Smooth muscle cell (in vitro differentiated cells): ENCODE data around the gene OPRL1. TPM values are rescaled to one million over a fixed set of nuclear protein-coding genes. Genes with fewer than 3 reads are reported as not detected.

Experiments used
- DNase-seq: peaks from one replicate; lab custom pipeline; 2025; ENCODE audit not compliant: unreplicated experiment; lab: John Stamatoyannopoulos, UW
- H2AFZ ChIP-seq: fragments of 200-600 bp; sonication (generic); 2 replicates; pipeline ENCODE4 v1.6.0; 2016; ENCODE audit warnings: antibody characterized with exemption, low read depth, mild to moderate bottlenecking
- H3F3A ChIP-seq: fragments of 200-600 bp; sonication (generic); 2 replicates; pipeline ENCODE4 v1.6.0; 2017; ENCODE audit warnings: antibody characterized with exemption, low read depth
- H3K27ac ChIP-seq: fragments of 200-600 bp; sonication (generic); 2 replicates; pipeline ENCODE4 v1.5.1; 2016; ENCODE audit warnings: low read depth, mild to moderate bottlenecking
- H3K27me3 ChIP-seq: fragments of 200-600 bp; sonication (generic); 2 replicates; pipeline ENCODE4 v1.6.1; 2016; ENCODE audit warnings: low read depth, mild to moderate bottlenecking
- H3K36me3 ChIP-seq: fragments of 200-600 bp; sonication (generic); 2 replicates; pipeline ENCODE4 v1.5.1; 2016; ENCODE audit warnings: low read depth
- H3K4me1 ChIP-seq: fragments of 200-600 bp; sonication (generic); 2 replicates; pipeline ENCODE4 v1.5.1; 2016; ENCODE audit warnings: low read depth
- H3K4me2 ChIP-seq: fragments of 200-600 bp; sonication (generic); 2 replicates; pipeline ENCODE4 v1.6.0; 2016; ENCODE audit warnings: mild to moderate bottlenecking
- H3K4me3 ChIP-seq: fragments of 200-600 bp; sonication (generic); 2 replicates; pipeline ENCODE4 v1.5.1; 2016; ENCODE audit warnings: mild to moderate bottlenecking
- H3K79me2 ChIP-seq: fragments of 200-600 bp; sonication (generic); 2 replicates; pipeline ENCODE4 v1.6.0; 2016; ENCODE audit warnings: low read depth, mild to moderate bottlenecking
- H3K9ac ChIP-seq: fragments of 200-600 bp; sonication (generic); 2 replicates; pipeline ENCODE4 v1.6.0; 2016; ENCODE audit warnings: low read depth
- H3K9me3 ChIP-seq: fragments of 200-600 bp; sonication (generic); replicated peaks from 2 replicates; pipeline ENCODE4 v1.5.1; 2016; ENCODE audit warnings: low read depth
- H4K20me1 ChIP-seq: fragments of 200-600 bp; sonication (generic); 2 replicates; pipeline ENCODE4 v1.6.0; 2016; ENCODE audit warnings: low read depth
- WGBS: methylation state at CpG from one replicate; pipeline ENCODE4 v1.1.7; 2016; ENCODE audit warnings: low lambda C conversion rate; 5-methylcytosine and 5-hydroxymethylcytosine counted together
- polyA plus RNA-seq: library from polyadenylated mRNA; unstranded; fragments of >200 nt; fragmentation: Nextera tagmentation; extraction: Ambion mirVana; gene quantifications from 2 replicates; pipeline ENCODE4 v1.2.1, GENCODE V29; 2016
- total RNA-seq: library from RNA; depleted of rRNA; stranded (reverse); fragments of >200 nt; gene quantifications from 2 replicates; pipeline ENCODE4 v1.2.3, GENCODE V29; 2014
- TF ChIP-seq, protein P1 (sequence below): fragments of 200-600 bp; sonication (generic); IDR thresholded peaks from 2 replicates; pipeline ENCODE4 v1.5.1; 2017; ENCODE audit warnings: borderline replicate concordance, mild to moderate bottlenecking, antibody characterized with exemption; ENCODE audit not compliant: insufficient read depth, poor library complexity, severe bottlenecking

The OPRL1 gene
- total and polyA plus RNA-seq, 2 experiments from 2014 or later: 3.1 to 6.4 TPM

- TF ChIP-seq, protein P1, sequence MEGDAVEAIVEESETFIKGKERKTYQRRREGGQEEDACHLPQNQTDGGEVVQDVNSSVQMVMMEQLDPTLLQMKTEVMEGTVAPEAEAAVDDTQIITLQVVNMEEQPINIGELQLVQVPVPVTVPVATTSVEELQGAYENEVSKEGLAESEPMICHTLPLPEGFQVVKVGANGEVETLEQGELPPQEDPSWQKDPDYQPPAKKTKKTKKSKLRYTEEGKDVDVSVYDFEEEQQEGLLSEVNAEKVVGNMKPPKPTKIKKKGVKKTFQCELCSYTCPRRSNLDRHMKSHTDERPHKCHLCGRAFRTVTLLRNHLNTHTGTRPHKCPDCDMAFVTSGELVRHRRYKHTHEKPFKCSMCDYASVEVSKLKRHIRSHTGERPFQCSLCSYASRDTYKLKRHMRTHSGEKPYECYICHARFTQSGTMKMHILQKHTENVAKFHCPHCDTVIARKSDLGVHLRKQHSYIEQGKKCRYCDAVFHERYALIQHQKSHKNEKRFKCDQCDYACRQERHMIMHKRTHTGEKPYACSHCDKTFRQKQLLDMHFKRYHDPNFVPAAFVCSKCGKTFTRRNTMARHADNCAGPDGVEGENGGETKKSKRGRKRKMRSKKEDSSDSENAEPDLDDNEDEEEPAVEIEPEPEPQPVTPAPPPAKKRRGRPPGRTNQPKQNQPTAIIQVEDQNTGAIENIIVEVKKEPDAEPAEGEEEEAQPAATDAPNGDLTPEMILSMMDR: no peak
- no peaks in the 10 kb centered on the region for H3F3A ChIP-seq
- H3K27ac ChIP-seq: no peak overlapping the region
- H3K4me1 ChIP-seq: no peaks in the 10 kb centered on the region
- no peaks in the 10 kb centered on the region for H4K20me1 ChIP-seq
- H3K27me3 ChIP-seq: no peaks in the 10 kb centered on the region
- H3K9ac ChIP-seq: no peak overlapping the region
- H2AFZ ChIP-seq: no peak overlapping the region
- DNase-seq: no peak
- no peaks in the 10 kb centered on the region for H3K79me2 ChIP-seq
- H3K36me3 ChIP-seq: no peaks in the 10 kb centered on the region
- no peak overlapping the region for H3K4me2 ChIP-seq
- H3K9me3 ChIP-seq: no peaks in the 10 kb centered on the region
- H3K4me3 ChIP-seq: no peak overlapping the region
- WGBS: 91% methylated on average over 23 of the region's 26 CpGs
These were observed 29.1 kb downstream of the OPRL1 start for GRCh38 chr20:64108731-64109681.

DNA sequence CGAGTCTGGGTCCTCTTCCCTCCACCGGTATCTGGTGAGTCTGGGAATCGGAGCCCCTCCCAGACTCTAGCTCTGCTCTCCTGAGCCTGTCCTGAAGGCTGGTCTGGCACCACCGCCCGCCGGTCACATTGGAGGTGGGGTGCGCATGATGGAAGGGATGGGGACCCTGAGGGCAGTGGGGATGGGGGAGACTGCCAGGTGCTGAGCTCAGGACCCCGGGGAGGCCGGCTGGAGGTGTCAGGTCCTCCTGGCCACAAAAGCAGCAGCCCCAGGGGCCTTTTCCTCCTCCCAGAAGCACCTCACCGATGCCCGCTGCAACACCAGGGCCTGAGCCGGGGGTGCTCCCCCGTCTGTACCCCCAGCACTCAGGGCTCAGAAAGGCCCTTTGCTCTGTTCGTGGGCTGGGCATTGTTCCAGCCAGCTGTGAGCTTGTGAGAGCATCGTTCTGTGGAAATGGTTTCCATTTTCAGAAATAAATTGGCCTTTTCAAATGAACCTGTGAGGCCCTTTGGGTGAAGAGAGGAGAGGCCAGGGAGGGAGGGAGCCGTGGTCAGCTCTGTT is 30.0 kb downstream of the OPRL1 start:
- no peak for DNase-seq
- H3F3A ChIP-seq: no peaks in the 10 kb centered on the region

GRCh38 chr20:64110411-64111068 is 30.7 kb downstream of the OPRL1 start:
- Histone ChIP-seq H4K20me1 (no peaks in the 10 kb centered on the region), H3K27me3 (no peaks in the 10 kb centered on the region), H3K4me1 (no peaks in the 10 kb centered on the region), H3K9ac (no peak overlapping the region), H3K9me3 (no peaks in the 10 kb centered on the region), H3K36me3 (no peaks in the 10 kb centered on the region), H3F3A (no peaks in the 10 kb centered on the region), H2AFZ (no peak overlapping the region), H3K27ac (no peak overlapping the region), H3K4me2 (no peak overlapping the region), H3K4me3 (no peak overlapping the region), H3K79me2 (no peaks in the 10 kb centered on the region)
- TF ChIP-seq, protein P1: no peak
- no peak for DNase-seq
- WGBS: 96% methylated on average over 10 of the region's 10 CpGs

More for the DNA sequence above, 30.0 kb downstream of the OPRL1 start:
- Histone ChIP-seq H3K27ac (no peak overlapping the region), H3K4me2 (no peak overlapping the region), H3K9me3 (no peaks in the 10 kb centered on the region), H4K20me1 (no peaks in the 10 kb centered on the region), H3K79me2 (no peaks in the 10 kb centered on the region), H3K4me3 (no peak overlapping the region), H3K27me3 (no peaks in the 10 kb centered on the region), H2AFZ (no peak overlapping the region), H3K36me3 (no peaks in the 10 kb centered on the region), H3K4me1 (no peaks in the 10 kb centered on the region), H3K9ac (no peak overlapping the region)
- WGBS: 82% methylated on average over 14 of the region's 16 CpGs
- TF ChIP-seq, protein P1: no peak
